Middle frontal gyrus (tissue), 1 donor: ENCODE data around the gene RFESD.
A peak's percentile ranks its signal among the peaks of the same experiment; 100 is the strongest.
"Not testable (repeated sequence)": the region's sequence is repeated elsewhere in the genome, so short reads cannot be mapped to it uniquely, and the experiment has no call there.

Source experiments
- DNase-seq: peaks from one replicate; pipeline ENCODE4 v3.0.0-alpha.2; 2015; ENCODE audit warnings: low spot score; ENCODE audit errors: extremely low spot score

RFESD gene

DNA sequence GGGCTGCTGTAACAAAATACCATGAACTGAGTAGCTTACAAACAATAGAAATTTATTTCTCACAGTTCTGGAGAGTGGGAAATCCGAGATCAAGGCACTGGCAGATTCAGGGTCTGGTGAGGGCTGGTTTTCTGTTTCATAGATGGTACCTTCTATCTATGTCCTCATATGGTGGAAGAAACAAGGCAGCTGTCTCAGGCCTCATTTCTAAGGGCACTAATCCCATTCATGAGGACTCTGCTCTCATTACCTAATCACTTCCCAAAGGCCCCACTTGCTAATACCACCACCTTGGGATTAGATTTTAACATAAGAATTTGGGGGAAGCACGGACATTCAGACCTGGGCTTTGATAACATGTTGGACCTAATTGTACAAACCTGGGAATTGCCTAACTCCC, 13.5 kb downstream of the RFESD start:
- no peak for DNase-seq

DNA sequence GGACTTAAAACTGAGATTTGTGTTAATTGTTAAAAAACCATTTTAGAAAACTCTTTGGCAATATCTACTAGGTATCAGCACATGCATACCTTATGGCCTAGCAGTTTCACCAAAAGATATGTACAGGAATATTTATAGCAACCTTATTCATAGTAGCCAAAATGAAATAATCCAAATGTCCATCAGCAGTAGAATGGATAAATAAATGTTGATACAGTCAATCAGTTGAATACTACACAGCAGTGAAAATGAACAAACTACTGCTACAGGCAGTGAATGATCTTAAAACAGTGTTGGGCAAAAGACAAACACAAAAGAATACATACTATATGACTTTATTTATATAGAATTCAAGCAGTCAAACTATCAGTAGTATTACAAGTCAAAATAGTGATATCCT, 16.4 kb downstream of the RFESD start:
- DNase-seq = no peak

GRCh38 chr5:95664204-95664786, 17.7 kb downstream of the RFESD start:
- DNase-seq = peak; percentile 24

- DNase-seq = no peak
These were observed 20.6 kb downstream of the RFESD start for GRCh38 chr5:95667061-95667618.

DNA sequence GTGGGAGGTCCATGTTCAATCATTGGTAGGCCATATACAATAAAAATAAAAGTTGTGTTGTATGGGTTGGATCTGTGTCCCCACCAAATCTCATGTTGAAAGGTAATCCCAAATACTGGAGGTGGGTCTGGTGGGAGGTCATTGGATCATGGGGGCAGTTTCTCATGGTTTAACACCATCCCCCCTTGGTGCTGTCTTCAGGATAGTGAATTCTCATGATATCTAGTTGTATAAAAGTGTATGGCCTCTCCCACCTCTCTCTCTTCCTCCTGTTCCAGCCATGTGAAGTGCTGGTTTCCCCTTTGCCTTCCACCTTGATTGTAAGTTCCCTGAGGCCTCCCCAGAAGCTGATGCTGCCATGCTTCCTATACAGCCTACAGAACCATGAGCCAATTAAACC, 21.1 kb downstream of the RFESD start:
- no peak for DNase-seq

DNA sequence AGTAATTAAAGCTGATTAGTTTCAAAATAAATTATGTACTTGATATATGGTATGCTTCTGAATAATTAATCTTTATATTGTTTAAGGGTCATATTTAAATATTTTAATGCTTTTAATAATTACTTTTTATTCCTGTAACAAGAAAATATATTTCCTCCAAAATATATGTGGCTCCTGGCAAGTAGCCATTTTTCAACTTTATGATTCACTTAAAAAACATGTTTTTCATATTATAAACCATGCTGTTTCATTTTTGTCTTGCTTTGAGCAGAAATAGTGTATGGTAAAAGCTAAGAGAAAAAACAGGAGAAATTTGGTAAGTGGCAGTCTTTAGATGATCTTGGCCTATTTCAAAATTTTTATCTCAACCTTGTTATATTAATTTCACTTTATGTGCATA, 21.6 kb downstream of the RFESD start:
- no peak for DNase-seq

GRCh38 chr5:95668728-95669127, 22.2 kb downstream of the RFESD start:
- DNase-seq = no peak

DNA sequence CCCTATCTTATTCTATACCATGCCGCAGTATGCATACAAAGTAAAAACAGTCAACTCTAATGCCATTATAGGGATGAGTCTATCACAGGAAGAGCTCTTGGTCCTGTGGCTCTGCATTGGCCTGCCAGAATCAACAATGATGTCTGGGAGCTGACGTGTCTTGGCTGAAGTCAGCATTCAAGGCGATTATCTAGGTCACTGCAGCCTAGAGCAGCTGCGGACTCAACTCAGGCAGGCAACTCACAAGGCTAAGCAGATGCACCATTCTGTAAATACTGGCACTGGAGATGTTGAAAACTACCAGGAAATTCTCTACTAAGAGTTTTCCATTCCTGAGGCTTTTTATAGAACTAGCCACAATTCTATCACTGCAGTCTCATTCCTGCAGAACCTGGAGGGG, 23.0 kb downstream of the RFESD start:
- DNase-seq = peak; percentile 27

DNA sequence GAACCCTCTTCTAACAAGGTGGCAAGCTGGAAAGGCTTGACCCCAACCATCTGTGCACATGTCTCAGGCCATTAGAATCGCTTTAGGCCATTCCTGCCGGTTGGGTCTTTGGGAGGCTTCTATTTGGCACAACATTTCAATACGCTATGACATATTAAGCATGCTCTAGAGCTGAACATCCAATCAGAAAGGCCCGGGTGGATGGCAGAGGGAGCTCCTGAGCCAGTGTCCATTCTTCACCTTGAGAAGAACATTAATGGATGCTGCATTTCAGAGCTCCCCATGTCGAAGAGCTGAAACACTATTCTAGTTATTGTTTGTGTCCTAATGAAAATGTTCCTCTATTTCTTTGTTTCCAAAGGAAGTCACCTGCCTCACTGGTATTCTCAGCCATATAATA, 23.4 kb downstream of the RFESD start:
- DNase-seq = no peak

GRCh38 chr5:95670568-95670967, 24.0 kb downstream of the RFESD start:
- no peak for DNase-seq

- DNase-seq = no peak
These were observed 25.2 kb downstream of the RFESD start for GRCh38 chr5:95671826-95672225.

- DNase-seq = no peak
These were observed 26.1 kb downstream of the RFESD start for GRCh38 chr5:95672641-95673040.

DNA sequence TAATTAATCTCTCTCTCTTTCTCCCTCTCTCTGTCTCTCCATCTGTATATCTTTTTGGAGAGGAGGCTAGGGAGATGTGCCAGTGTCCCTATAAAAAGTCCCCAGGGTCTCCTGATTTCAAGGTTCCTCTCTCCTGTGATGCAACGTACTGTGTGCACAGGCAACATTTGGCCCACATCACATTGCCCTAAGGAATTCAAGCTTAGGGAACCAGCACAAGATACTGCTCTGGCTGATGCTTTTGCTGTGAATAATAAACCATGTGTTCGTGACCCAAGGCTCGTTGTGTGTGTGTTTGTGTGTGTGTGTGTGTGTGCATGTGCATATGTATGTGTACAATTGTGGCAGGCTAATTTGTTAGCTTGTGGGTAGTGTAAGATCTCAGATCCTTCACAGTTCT, 26.5 kb downstream of the RFESD start:
- DNase-seq = no peak

DNA sequence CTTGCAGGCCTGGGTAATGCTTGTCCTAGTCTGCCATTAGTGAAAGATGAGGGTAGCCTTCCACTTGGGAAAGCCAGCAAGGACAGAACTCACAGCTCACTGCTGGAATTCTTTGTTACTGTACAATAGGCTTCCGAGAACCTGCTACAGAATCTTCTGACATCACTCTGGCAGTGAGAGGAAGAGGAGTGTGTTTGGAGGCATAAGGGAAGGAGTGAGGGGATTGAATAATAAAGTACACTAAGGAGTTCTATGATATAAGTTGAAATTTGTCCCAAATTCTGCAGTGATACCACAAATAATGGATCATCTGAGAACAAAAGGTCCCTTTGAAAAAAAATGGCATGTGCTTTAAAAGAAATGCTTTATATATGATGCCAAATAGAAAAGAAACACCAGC, 36.3 kb downstream of the RFESD start, which contains the start of gene SPATA9:
Gene SPATA9 (minus strand): TSS at position 101 of the 400 bp plus-strand sequence. CDS start 137 bp downstream, outside the sequence.
- no peak for DNase-seq

DNA sequence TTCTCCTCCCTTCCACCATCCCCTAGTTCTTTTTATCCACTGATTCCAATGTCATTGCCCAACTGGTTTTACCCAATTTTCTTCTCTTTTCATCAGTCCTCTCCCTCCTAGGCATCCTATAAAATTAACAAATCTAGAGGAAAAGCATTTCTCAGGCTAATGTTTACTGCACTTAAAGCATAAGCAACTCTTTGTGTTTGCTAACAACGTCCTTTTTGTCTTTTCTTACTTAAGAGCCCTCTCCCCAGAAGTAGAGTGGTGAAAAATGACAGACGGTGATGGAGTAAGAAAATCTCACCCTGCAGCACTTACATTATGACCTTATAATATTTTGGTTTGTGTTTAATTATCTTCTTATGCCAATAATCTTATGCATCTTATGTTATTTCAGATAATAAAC, 37.8 kb downstream of the RFESD start:
- DNase-seq = no peak

DNA sequence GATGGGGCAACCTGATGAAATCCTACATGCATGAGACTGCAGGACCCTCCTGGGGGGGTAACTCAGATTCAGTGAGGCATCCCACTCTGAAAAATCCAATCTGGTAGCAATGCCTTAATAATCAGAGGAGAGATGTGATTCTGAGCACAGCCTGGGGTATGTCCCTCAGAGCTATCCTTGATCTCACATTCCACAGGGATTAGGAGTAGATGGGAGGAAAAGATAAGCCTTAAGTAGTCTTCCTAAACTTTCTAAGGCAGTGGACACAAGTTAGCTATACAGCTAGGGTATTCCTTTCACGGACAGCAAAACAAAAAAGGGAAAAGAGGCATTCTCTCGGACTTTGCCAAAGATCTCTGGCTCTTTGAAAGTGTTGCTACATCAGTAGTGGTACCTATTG, 40.1 kb downstream of the RFESD start:
- no peak for DNase-seq

- DNase-seq = no peak
These were observed 43.1 kb downstream of the RFESD start for GRCh38 chr5:95689680-95690079.

GRCh38 chr5:95690333-95690732, 43.8 kb downstream of the RFESD start:
- no peak for DNase-seq

DNA sequence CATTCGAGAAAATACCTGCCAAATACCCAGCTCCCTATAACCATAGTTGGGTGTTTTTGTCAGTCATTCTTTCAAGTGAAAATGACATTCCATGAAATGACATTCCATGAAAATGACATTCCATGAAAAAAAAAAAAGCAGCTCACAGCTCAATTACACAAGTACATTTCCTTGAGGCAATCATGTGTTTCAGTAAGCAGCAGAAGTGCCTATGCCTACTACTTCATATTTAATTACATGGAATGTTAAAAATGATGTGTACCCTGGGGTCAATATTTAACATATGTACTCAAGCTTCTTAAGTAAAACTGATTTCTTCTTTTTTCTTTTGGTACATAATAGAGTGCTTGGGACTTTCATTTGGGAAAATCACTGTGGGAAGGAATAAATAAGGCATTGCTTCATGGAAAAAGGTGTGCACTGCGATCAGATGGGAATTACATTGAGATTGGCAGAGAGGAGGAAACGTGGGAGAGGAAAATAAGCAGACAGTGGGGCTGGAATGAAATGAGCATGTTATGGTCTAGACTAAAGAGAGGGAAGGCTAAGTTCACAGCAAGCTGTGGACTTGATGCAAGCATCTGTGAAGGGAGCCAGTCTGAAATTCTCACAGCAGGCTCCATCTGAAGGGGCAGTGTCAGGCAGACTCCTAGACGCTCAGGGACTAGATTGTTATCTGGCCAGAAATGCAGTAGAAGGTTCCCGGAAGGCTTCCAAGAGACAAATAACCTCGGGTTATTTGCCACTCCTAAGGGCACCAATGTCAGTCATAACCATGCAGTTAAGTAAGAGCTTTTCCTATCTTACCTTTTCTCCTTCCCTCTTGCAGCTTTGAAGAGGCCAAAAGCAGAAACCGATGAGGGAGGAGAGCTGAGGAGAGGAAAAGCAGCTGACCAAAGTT, 51.5 kb downstream of the RFESD start:
- no peak for DNase-seq

DNA sequence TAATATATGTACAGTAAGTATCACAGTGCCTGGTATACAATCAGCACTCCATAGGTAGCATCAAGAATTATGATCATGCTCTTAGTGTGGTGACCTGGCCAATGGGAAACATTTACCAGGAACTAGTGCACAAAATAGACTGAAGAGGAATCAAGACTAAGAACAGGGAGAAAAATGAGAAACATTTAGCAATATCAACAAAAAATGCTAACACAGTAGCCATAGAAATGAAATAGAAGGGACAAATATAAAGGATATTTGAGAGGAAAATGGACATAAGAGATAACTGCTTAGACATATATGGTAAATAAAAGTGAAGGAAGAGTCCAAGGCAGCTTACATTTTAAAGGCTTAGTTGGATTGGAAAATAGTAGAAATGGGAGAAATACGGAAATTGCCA, 52.8 kb downstream of the RFESD start:
- no peak for DNase-seq

DNA sequence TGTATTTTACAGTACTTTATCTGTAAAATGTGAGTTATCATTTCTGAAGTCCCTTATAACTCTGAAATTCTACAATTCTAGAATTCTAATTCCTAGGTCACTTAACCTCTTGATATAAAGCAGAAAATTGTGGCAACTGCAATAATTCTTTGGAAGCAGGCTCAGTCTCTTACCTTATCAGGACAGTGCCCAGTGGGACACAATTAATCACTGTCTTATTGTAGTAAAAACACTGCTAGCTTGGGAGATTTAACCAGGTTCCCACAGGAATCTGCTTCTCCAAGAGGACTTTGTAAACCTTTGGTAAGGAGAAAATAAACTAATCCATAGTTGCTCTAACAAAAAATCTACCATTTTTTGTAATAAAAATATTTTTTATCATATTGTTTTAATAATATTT, 54.5 kb downstream of the RFESD start:
- no peak for DNase-seq

GRCh38 chr5:95704150-95704549, 57.6 kb downstream of the RFESD start:
- DNase-seq = no peak

GRCh38 chr5:95706196-95706595, 59.6 kb downstream of the RFESD start:
- not testable (repeated sequence) for DNase-seq
